Liver (tissue), 9 donors: ENCODE data around the gene RASAL2. TPM values are rescaled to one million over a fixed set of nuclear protein-coding genes. Genes with fewer than 3 reads are reported as not detected.

ENCODE experiments used
- DNase-seq: peaks from one replicate; pipeline ENCODE4 v3.0.0-alpha.2; 2017; ENCODE audit warnings: low spot score
- H3K27ac ChIP-seq, 2 donors: one replicate each; pipeline ENCODE4 v1.7.0; 2013; ENCODE audit warnings: inconsistent platforms in 2 of 2, low read length in 2 of 2, control low read depth in 1 of 2, low read depth in 1 of 2, mild to moderate bottlenecking in 1 of 2
- H3K27me3 ChIP-seq, 4 donors: one replicate each; pipeline versions ENCODE4 v1.6.1 to v1.7.0; 2013; ENCODE audit warnings: low read length in 3 of 4, inconsistent platforms in 1 of 4, mild to moderate bottlenecking in 1 of 4, moderate library complexity in 1 of 4; ENCODE audit not compliant: control insufficient read depth in 4 of 4, insufficient read depth in 4 of 4
- H3K36me3 ChIP-seq, 4 donors: one replicate each; pipeline versions ENCODE4 v1.6.1 to v1.7.0; 2013; ENCODE audit warnings: low read length in 3 of 4, mild to moderate bottlenecking in 3 of 4, low read depth in 1 of 4, moderate library complexity in 1 of 4; ENCODE audit not compliant: control insufficient read depth in 4 of 4, insufficient read depth in 3 of 4
- H3K4me1 ChIP-seq, 4 donors: one replicate each; pipeline versions ENCODE4 v1.6.1 to v1.7.0; 2013; ENCODE audit warnings: low read length in 3 of 4, mild to moderate bottlenecking in 3 of 4, moderate library complexity in 1 of 4; ENCODE audit not compliant: control insufficient read depth in 4 of 4, insufficient read depth in 4 of 4
- H3K4me3 ChIP-seq, 3 donors: one replicate each; pipeline versions ENCODE4 v1.6.1 to v1.7.0; 2013; ENCODE audit warnings: low read length in 3 of 3, control low read depth in 1 of 3, low read depth in 1 of 3, mild to moderate bottlenecking in 1 of 3
- H3K9ac ChIP-seq, 2 donors: one replicate each; pipeline ENCODE4 v1.7.0; 2013; ENCODE audit warnings: low read length in 2 of 2, mild to moderate bottlenecking in 2 of 2, moderate library complexity in 2 of 2, control low read depth in 1 of 2, low read depth in 1 of 2
- H3K9me3 ChIP-seq, 4 donors: one replicate each; pipeline versions ENCODE4 v1.6.1 to v1.7.0; 2013; ENCODE audit warnings: low read length in 3 of 4; ENCODE audit not compliant: control insufficient read depth in 4 of 4
- ATF3 ChIP-seq: IDR thresholded peaks from 2 replicates; pipeline ENCODE4 v1.6.1; 2016; ENCODE audit warnings: antibody characterized with exemption
- CTCF ChIP-seq: fragments of 150-350 bp; IDR thresholded peaks from 2 replicates; pipeline ENCODE4 v1.5.1; 2017; ENCODE audit warnings: improper control_type of control experiment, low read depth, low read length; ENCODE audit not compliant: missing input control
- EGR1 ChIP-seq, 2 donors: IDR thresholded peaks; 2 replicates each; pipeline ENCODE4 v1.6.1; 2016 to 2018; ENCODE audit warnings: antibody characterized with exemption in 2 of 2, low read depth in 2 of 2
- FOXA1 ChIP-seq: IDR thresholded peaks from 2 replicates; pipeline ENCODE4 v1.6.1; 2016; ENCODE audit warnings: antibody characterized with exemption
- FOXA2 ChIP-seq: IDR thresholded peaks from 2 replicates; pipeline ENCODE4 v1.6.1; 2016; ENCODE audit warnings: antibody characterized with exemption
- HNF4A ChIP-seq, 2 donors: conservative IDR thresholded peaks; 2 replicates each; pipeline ENCODE4 v1.6.1; 2016; ENCODE audit warnings: antibody characterized with exemption in 2 of 2, mild to moderate bottlenecking in 2 of 2
- HNF4G ChIP-seq: IDR thresholded peaks from 2 replicates; pipeline ENCODE4 v1.6.1; 2016; ENCODE audit warnings: antibody characterized with exemption
- JUND ChIP-seq, 2 donors: IDR thresholded peaks; 2 replicates each; pipeline ENCODE4 v1.6.1; 2016; ENCODE audit warnings: antibody characterized with exemption in 2 of 2
- MAX ChIP-seq: IDR thresholded peaks from 2 replicates; pipeline ENCODE4 v1.6.1; 2016; ENCODE audit warnings: antibody characterized with exemption
- NR2F2 ChIP-seq: IDR thresholded peaks from 2 replicates; pipeline ENCODE4 v1.6.1; 2016; ENCODE audit warnings: antibody characterized with exemption
- RAD21 ChIP-seq, 2 donors: IDR thresholded peaks; 2 replicates each; pipeline ENCODE4 v1.6.1; 2016; ENCODE audit warnings: antibody characterized with exemption in 2 of 2, mild to moderate bottlenecking in 2 of 2
- RXRA ChIP-seq, 2 donors: IDR thresholded peaks; 2 replicates each; pipeline ENCODE4 v1.6.1; 2017 to 2018; ENCODE audit warnings: antibody characterized with exemption in 2 of 2, mild to moderate bottlenecking in 1 of 2
- SP1 ChIP-seq: IDR thresholded peaks from 2 replicates; pipeline ENCODE4 v1.6.1; 2018; ENCODE audit warnings: antibody characterized with exemption, mild to moderate bottlenecking
- TAF1 ChIP-seq: conservative IDR thresholded peaks from 2 replicates; pipeline ENCODE4 v1.6.1; 2016; ENCODE audit warnings: antibody characterized with exemption, mild to moderate bottlenecking
- YY1 ChIP-seq: IDR thresholded peaks from 2 replicates; pipeline ENCODE4 v1.6.1; 2016; ENCODE audit warnings: antibody characterized with exemption, mild to moderate bottlenecking
- ZBTB33 ChIP-seq: IDR thresholded peaks from 2 replicates; pipeline ENCODE4 v1.6.1; 2016; ENCODE audit warnings: antibody characterized with exemption
- WGBS: extraction: QIAGEN DNeasy Blood & Tissue Kit; methylation state at CpG from one replicate; pipeline ENCODE4 v1.1.7; 2013; 5-methylcytosine and 5-hydroxymethylcytosine counted together
- polyA plus RNA-seq, 2 donors: library from polyadenylated mRNA; stranded (reverse) in 1 of 2; unstranded in 1 of 2; fragments of 200-250 nt in 1 of 2; fragments of >200 nt in 1 of 2; fragmentation: Nextera tagmentation in 1 of 2; extraction: Ambion mirVana in 1 of 2; gene quantifications; one replicate each; pipeline versions ENCODE4 v1.2.1 to v1.2.3, GENCODE V29; 2013 to 2015
- total RNA-seq, 2 donors: library from RNA; depleted of rRNA; stranded (reverse); fragments of >200 nt; gene quantifications; one replicate each; pipeline ENCODE4 v1.2.3, GENCODE V29; 2014
- TF ChIP-seq, protein P1 (sequence below): IDR thresholded peaks from 2 replicates; pipeline ENCODE4 v1.6.1; 2016; ENCODE audit warnings: antibody characterized with exemption, mild to moderate bottlenecking
- donor health status: healthy.
- donor health status: healthy.
- donor health status: healthy.
- donor health status: healthy.
- donor health status: healthy.

Gene RASAL2
- total and polyA plus RNA-seq, 4 donors, result 1.8 to 8.1 (median 4.1) TPM

DNA sequence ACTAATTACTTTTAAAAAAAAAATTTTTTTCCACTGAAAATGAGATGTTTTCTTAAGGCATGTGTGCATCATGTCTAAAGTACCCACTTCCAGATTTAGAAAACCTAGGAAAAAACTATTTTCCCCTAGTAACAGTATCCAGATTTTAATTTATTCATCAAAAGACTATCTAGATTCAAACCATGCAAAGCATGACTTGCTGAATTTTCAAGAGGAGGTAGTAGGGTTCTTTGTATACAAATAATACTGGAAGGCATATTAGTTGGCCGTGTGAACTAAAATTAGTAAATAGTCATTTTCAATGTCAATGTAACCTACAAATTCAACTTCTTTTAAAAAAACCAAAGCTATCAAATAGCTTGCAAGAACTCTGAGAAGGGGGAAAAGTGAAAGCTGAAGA, 213.4 kb downstream of the RASAL2 start:
- TF ChIP-seq HNF4A (conservative IDR thresholded peaks at IDR 0.05) (no peak), ATF3 (no peak), YY1 (no peak), MAX (no peak), JUND (IDR thresholded peaks at IDR 0.05) (no peak), EGR1 (IDR thresholded peaks at IDR 0.05; ENCODE audit: low read depth in 2 of 2) (no peak), FOXA2 (no peak), RAD21 (IDR thresholded peaks at IDR 0.05) (no peak), TAF1 (no peak), RXRA (IDR thresholded peaks at IDR 0.05) (no peak), SP1 (no peak), CTCF (no peak), FOXA1 (no peak), HNF4G (no peak), ZBTB33 (no peak)
- TF ChIP-seq, protein P1, sequence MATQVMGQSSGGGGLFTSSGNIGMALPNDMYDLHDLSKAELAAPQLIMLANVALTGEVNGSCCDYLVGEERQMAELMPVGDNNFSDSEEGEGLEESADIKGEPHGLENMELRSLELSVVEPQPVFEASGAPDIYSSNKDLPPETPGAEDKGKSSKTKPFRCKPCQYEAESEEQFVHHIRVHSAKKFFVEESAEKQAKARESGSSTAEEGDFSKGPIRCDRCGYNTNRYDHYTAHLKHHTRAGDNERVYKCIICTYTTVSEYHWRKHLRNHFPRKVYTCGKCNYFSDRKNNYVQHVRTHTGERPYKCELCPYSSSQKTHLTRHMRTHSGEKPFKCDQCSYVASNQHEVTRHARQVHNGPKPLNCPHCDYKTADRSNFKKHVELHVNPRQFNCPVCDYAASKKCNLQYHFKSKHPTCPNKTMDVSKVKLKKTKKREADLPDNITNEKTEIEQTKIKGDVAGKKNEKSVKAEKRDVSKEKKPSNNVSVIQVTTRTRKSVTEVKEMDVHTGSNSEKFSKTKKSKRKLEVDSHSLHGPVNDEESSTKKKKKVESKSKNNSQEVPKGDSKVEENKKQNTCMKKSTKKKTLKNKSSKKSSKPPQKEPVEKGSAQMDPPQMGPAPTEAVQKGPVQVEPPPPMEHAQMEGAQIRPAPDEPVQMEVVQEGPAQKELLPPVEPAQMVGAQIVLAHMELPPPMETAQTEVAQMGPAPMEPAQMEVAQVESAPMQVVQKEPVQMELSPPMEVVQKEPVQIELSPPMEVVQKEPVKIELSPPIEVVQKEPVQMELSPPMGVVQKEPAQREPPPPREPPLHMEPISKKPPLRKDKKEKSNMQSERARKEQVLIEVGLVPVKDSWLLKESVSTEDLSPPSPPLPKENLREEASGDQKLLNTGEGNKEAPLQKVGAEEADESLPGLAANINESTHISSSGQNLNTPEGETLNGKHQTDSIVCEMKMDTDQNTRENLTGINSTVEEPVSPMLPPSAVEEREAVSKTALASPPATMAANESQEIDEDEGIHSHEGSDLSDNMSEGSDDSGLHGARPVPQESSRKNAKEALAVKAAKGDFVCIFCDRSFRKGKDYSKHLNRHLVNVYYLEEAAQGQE, result no peak
- H3K9ac ChIP-seq, result no peak overlapping the region
- H3K36me3 ChIP-seq, result no peaks in the 10 kb centered on the region
- no peak for DNase-seq
- H3K4me1 ChIP-seq, result peaks cover 0 to 3% (median 0%) of the 10 kb centered on the region in 4 donors
- no peak overlapping the region for H3K27ac ChIP-seq
- H3K27me3 ChIP-seq, result no peaks in the 10 kb centered on the region
- WGBS, result 78% methylated on average over 1 of the region's 1 CpG
- H3K9me3 ChIP-seq, result no peaks in the 10 kb centered on the region
- no peak overlapping the region for H3K4me3 ChIP-seq

- Histone ChIP-seq H3K36me3 (no peaks in the 10 kb centered on the region), H3K4me1 (peaks cover 0 to 3% (median 0%) of the 10 kb centered on the region in 4 donors), H3K27ac (no peak overlapping the region), H3K27me3 (no peaks in the 10 kb centered on the region), H3K4me3 (no peak overlapping the region), H3K9me3 (no peaks in the 10 kb centered on the region), H3K9ac (no peak overlapping the region)
- DNase-seq, result no peak
- TF ChIP-seq NR2F2, result no peak
- no peak for TF ChIP-seq RXRA (IDR thresholded peaks at IDR 0.05)
- TF ChIP-seq EGR1 (IDR thresholded peaks at IDR 0.05; ENCODE audit: low read depth in 2 of 2), result no peak
- TF ChIP-seq FOXA2, result no peak
- TF ChIP-seq RAD21 (IDR thresholded peaks at IDR 0.05), result no peak
- no peak for TF ChIP-seq HNF4A (conservative IDR thresholded peaks at IDR 0.05)
- no peak for TF ChIP-seq TAF1
- TF ChIP-seq MAX, result no peak
Observed at GRCh38 chr1:178308438-178308837, 214.5 kb downstream of the RASAL2 start.
